Choroid plexus epithelial cell (primary cell): Measurements from ENCODE around the gene HDAC3.

Source experiments
- DNase-seq: peaks from one replicate; pipeline ENCODE4 v3.0.0-alpha.2; 2010; ENCODE audit warnings: low read depth
- H3K4me3 ChIP-seq: 2 replicates; pipeline ENCODE4 v1.5.1; 2011; ENCODE audit warnings: low read depth, mild to moderate bottlenecking, control low read depth, low read length, moderate library complexity
- TF ChIP-seq, protein P1 (sequence below): conservative IDR thresholded peaks from 2 replicates; pipeline ENCODE4 v1.5.1; 2011; ENCODE audit warnings: low read depth, mild to moderate bottlenecking, control low read depth, inconsistent platforms, low read length, moderate library complexity

Gene HDAC3

DNA sequence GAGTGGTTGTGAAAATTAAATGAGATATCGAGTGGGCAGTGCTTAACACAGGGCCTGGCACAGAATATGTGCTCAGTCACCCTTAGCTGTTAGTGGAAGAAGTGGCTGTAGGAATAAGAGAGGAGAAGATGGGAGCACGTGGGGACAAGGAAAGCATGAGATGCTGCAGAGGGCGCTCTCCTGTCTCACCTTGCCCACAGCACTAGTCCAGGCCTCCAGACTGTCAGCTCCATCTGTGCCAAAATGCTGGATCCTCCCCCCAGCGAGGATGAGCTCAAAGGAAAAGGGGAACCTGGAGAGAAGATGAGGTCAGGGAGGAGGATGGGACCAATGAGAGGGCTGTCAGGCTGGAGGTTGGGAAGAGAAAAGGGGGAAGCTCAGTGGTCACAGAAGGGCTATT, 32.9 kb upstream of the HDAC3 start:
- DNase-seq, result no peak

GRCh38 chr5:141668601-141669265, 32.1 kb upstream of the HDAC3 start:
- peak; percentile 30 for DNase-seq
- TF ChIP-seq, protein P1, sequence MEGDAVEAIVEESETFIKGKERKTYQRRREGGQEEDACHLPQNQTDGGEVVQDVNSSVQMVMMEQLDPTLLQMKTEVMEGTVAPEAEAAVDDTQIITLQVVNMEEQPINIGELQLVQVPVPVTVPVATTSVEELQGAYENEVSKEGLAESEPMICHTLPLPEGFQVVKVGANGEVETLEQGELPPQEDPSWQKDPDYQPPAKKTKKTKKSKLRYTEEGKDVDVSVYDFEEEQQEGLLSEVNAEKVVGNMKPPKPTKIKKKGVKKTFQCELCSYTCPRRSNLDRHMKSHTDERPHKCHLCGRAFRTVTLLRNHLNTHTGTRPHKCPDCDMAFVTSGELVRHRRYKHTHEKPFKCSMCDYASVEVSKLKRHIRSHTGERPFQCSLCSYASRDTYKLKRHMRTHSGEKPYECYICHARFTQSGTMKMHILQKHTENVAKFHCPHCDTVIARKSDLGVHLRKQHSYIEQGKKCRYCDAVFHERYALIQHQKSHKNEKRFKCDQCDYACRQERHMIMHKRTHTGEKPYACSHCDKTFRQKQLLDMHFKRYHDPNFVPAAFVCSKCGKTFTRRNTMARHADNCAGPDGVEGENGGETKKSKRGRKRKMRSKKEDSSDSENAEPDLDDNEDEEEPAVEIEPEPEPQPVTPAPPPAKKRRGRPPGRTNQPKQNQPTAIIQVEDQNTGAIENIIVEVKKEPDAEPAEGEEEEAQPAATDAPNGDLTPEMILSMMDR, result no peak
- H3K4me3 ChIP-seq, result no peak overlapping the region

More for the DNA sequence above, 32.9 kb upstream of the HDAC3 start:
- no peak overlapping the region for H3K4me3 ChIP-seq
- TF ChIP-seq, protein P1, result no peak

DNA sequence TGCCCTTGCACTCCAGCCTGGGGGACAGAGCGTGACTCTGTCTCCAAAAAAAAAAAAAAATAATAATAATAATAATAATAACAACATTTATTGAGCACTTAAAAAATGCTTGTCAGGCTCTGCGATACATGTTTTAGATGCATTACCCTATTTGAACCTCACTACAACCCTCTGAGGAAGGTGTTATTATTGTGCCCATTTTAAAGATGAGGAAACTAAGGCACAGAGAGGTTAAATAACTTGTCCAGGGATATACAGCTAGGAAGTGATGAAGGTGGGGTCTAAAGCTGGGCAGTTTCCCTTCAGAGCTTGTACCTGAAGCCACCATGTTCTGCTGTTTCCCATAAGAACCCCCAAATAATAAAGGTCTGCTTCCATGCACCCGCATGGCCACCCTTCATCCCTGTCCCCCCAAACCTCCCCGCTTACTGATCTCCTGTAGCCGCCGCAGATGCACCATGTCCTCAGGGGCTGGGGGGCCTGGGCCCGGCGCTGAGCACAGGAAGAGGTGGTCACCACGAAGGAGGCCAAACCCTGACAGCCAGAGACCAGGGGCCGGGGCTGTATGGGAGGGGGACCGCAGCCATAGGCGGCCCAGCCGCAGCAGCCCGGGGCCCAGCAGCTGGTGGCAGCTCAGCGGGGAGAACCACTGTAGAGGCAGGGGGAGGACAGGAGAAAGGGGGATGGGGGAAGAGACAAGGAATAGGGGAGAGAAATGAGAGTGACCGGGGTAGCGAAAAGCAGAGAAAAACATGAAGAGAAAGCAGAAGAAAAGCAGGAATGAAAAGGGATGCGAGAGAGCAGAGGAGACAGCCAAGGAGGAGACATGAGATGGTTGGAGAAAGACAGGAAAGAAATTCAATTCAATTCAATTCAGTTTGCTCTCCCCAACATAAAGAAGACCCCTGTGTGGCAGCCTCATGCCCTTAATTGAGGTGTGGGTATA, 29.6 kb upstream of the HDAC3 start:
- DNase-seq, result no peak
- TF ChIP-seq, protein P1, result no peak
- no peak overlapping the region for H3K4me3 ChIP-seq

GRCh38 chr5:141664733-141665461, 28.2 kb upstream of the HDAC3 start:
- no peak overlapping the region for H3K4me3 ChIP-seq
- peak; percentile 75 for DNase-seq
- TF ChIP-seq, protein P1, result peak; percentile 93

DNA sequence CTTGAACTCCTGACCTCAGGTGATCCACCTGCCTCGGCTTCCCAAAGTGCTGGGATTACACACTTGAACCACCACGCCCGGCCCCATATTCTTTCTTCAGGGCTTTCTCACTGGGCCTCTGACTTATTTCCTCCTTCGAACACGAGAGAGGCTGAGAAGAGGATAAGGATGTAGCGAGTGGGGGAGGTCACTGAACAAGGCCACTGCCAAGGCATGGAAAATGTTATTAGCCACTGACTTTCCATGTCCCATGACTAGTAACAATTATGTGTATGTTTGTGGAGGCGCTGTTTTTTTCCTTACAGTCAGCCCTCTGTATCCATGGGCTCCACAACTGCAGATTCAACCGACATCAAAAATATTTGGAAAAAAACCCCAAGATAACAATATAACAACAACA, 26.9 kb upstream of the HDAC3 start:
- TF ChIP-seq, protein P1, result no peak
- no peak for DNase-seq

DNA sequence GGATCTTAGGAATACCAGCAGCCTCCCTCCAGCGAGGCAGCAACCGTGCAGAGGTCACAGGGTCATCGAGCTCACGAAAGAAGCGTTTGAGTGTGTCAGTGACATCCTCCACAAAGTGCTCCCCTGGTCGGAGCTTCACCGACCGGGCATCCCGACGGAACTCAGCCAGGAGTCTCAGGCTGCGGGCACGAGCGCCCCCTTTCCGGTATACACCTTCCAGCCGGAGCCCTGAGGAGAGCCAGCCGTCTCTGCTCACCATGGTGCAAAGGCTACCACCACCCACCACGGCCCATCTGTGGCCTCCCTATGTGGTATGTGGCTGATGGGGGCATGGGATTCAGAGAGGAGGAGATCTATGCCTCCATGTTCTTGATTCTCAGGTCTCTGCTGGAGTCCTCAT, 25.4 kb upstream of the HDAC3 start:
- TF ChIP-seq, protein P1, result no peak
- no peak for DNase-seq
- no peak overlapping the region for H3K4me3 ChIP-seq

More for the DNA sequence above, 26.9 kb upstream of the HDAC3 start:
- H3K4me3 ChIP-seq, result no peak overlapping the region
